Measurements from ENCODE around the gene CCNF.

The CCNF gene

GRCh38 chr16:2487903-2488531, 58.8 kb downstream of the CCNF start:
- no peak for DNase-seq

DNA sequence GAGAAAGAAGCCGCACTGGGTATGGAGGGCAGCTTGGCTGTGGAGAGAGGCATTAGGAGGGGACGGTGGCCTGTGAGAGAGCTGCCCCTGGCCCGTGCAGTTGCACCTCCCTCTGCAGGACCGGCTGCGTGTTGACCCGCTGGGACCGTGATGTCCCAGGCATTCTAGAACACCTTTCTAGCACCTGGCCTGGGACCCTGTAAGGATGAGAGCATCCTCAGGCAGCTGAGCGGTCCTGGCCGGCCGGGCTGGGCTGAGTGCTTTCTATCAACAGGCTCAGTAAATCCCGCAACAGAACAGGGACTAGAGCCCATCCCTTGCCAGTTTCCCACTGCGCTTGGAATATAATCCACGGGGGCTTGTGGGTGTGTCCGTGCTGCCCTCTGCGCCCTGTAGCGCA, 60.3 kb downstream of the CCNF start:
- no peak for DNase-seq

DNA sequence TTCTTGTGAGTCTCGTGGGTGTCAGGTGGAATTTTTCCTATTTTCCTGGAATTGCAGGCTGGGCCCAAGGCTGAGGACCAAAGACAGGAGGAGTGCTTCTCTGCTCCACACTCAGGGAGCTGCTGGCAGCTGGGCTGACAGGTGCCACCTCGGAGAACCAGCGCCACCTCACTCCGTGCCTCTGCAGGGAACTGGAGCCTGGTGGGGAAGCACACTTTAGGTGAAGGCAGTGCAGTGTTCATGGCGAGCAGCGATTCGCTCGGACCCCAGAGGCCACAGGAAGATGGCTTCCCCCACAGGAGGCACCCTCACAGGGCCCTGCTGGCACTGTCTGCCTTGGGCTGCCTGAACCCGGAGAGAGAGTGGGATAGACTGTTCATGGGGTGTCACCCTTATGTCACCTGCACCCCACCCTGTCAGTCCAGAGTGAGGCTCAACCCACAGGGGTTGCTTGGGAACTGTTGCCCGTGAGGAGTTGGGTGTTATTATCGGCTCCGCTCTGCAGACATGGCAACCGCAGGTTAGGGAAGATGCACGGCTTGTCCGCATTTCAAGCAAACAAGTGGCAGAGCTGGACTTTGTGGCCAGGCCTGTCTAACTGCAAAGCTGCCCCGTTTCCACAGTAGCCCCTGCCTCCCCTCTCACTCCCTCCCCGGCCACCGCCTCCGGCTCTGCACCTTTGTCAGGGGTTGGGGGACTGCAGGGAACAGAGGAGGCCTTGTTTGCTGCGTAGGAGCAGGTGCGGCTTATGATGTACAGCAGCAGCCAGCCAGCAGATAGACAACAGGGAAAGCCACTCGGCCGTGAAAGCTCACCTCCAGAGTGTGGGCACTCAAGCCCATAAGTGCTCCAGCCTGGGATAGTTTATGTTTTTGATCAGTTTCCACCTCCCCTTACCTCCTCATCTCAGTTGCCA, 61.2 kb downstream of the CCNF start:
- DNase-seq: peak; percentile 82

GRCh38 chr16:2492292-2492691, 63.0 kb downstream of the CCNF start:
- DNase-seq: no peak

GRCh38 chr16:2493605-2494004, 64.4 kb downstream of the CCNF start:
- no peak for DNase-seq

- DNase-seq: no peak
Observed at GRCh38 chr16:2494616-2495015, 65.4 kb downstream of the CCNF start.

GRCh38 chr16:2495041-2495440, 65.8 kb downstream of the CCNF start:
- no peak for DNase-seq

- no peak for DNase-seq
Observed at GRCh38 chr16:2496223-2497115, 67.2 kb downstream of the CCNF start.

GRCh38 chr16:2497116-2497630, 67.9 kb downstream of the CCNF start:
- no peak for DNase-seq

GRCh38 chr16:2497695-2498484, 68.6 kb downstream of the CCNF start:
- no peak for DNase-seq

GRCh38 chr16:2498531-2499253, 69.4 kb downstream of the CCNF start:
- DNase-seq: no peak

DNA sequence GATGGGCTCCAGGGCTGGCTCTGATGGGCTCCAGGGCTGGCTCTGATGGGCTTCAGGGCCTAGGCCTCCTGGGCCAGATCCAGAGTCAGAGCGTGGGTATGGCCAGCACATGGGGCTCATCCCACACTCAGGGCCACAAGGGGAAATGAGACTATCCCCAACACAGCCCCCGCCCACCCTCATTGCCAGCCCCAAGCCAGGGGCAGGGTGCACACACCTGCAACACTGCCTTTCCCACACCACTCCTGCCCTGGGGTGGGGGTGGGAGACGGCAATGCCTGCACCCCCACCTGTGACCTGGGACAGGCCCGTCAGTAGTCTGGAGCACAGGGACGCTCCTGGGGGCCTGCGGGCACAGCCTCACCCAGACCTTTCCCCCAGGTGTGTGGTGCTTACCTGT, 70.2 kb downstream of the CCNF start:
- no peak for DNase-seq

DNA sequence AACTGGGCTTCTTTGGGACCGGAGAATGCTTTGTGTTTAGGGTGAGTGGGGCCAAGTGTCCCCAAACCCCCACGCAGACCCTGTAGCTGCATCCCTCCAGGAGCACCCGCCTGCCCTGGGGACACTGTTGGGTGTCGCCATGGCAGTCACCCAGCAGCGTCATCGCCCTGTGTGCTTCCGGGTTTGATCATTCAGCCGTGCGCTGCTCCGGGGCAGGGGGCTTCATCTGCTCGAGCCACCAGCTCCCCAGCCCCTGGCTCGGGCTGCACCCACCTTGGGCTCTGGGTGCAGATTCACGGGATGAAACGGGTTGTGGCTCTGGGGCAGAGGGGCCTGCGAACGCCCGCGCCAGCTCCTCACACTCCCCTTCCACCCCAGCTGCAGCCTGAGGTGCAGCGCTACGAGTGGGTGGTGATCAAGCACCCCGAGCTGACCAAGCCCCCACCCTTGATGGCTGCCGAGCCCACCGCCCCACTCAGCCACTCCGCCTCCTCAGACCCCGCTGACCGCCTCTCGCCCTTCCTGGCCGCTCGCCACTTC, 70.7 kb downstream of the CCNF start:
- no peak for DNase-seq

DNA sequence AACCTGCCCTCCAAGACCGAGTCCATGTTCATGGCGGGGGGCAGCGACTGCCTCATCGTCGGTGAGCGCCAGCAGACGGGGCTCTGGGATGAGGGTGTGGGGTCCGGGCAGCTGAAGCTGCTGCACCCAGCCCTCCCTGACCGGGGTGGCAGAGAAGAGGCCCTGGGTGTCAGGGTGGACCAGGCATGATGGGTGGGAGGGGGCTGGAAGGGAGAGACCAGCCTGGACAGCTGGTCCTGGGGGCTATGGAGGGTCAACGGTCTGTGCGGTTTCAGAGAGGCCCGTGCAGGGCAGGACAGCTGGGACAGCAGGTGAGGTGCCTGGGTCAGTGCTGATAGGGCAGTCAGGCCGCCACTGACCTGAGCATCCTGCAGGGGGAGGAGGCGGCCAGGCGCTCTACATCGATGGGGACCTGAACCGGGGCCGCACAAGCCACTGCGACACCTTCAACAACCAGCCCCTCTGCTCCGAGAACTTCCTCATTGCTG, 71.2 kb downstream of the CCNF start:
- DNase-seq: no peak

DNA sequence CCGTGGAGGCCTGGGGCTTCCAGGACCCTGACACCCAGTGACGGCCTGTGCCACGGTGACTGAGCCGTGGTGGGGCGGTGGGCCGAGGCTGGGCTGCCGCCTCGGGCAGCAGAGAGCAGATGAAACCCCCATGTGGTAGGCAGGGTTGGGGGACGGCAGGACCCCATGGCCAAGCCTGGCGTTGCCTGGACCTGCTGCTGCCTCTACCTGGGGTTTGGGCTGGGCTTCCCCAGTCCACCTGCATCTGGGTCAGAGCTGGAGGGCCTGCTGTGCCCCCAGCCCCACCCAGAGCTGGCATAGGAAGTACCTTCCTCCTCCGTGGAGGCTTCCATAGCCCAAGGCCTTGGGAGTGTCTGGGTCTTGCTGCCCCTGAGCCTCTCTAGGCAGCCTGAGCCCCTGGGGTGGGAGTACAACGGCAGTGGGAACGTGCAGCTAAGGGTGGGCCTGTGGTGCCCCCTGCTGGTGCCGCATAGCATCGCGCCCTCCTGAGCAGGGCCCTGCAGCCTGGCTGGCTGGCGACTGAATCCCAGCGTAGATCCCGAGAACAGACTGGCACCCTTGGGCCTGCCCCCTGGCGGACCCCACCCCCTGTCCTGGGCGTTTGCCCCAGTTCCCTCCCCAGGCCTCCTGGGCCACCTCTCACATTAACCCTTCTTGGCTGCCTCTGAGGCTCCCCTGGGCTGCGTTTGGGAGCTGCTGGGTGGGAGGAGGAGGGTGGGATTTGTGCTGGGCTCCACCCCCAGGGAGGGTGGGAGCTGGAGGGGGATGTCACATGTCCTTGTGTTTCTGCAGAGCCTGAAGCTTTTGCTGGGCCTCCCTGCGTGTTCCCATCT, 71.9 kb downstream of the CCNF start:
- peak; percentile 69 for DNase-seq

- no peak for DNase-seq
Observed at GRCh38 chr16:2501946-2502895, 73.0 kb downstream of the CCNF start.

DNA sequence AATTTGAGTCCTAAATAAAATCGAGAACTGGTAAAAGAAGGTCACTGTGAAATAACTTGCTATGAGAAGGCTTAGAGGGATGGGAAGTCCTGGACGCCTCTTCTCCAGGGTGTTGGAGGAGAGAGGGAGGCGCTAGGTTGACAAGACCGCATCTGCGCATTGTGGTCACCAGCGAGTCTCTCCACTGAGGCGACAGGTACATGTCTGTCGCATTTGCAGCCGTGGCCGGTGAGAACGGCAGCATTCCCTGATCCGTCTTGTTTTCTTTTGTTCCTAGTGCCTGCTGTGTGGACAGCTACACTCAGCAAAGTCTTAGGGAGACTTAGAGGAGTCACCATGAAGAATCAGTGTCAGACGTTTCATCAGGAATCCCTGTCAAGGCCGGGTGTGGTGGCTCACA, 76.4 kb downstream of the CCNF start:
- no peak for DNase-seq

DNA sequence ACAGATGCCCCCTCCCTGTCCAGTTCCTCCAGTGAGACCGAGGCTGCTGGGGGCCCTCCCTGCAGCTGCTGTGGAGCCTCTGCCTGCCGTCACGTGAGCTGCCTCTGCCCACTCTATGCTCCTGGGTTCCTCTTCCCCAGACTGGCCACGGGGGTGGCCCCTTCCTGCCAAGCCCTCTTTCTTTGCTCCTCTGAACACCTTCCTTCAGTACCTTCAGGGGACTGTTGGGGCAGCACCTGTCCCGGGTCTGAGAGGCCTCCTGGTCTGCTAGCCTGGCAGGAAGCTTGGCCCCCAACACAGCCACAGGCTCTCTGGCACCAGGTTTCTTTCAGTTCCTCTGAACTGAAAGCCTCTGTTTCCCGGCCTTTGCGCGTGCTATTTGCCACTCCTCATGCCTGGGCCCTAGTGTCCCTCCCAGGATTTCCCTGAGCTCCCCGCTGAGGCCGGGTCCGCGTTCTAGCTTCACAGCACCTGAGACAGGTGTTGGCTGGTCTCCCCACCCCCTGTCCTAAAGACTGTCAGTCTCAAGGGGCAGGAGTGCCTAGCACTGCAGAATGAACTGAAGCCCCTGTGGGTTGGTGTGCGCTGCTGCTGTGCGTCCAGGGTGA, 77.9 kb downstream of the CCNF start:
- no peak for DNase-seq

DNA sequence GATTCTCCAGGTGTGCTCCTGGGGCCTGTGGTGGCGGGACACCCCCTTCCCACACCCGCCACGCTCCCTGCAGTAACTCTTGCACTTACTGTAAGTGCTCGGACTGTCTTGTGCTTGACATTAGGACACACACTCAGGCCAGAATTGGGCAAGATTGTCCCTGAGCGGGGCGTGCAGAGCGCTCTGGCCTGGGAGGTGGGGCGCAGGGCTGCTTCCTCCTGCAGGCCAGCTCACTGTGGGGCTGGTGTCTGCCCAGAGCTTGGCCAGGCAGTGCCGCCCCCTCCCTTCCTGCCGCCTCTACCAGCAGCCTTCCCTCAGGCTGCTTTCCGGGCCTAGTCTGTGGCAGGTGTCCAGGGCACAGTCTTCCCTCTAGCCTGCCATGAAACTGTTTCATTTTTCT, 78.4 kb downstream of the CCNF start:
- no peak for DNase-seq
